Activated naive CD4-positive, alpha-beta T cell treated with anti-CD3 and anti-CD28 coated beads, Interleukin-2, amount 10 ng/mL, durations not matched to agents 5 hours and 36 hours (primary cell): ENCODE measurements around the gene NAT16. TPM values are rescaled to one million over a fixed set of nuclear protein-coding genes. Genes with fewer than 3 reads are reported as not detected.

ENCODE experiments used
- microRNA-seq: library from miRNA; unstranded; fragments of <30 nt; microRNA quantifications from one replicate; pipeline ENCODE4 v1.2.0, GENCODE V29; 2022; ENCODE audit warnings: borderline microRNAs expressed, borderline replicate concordance
- total RNA-seq, 2 experiments: library from RNA; stranded (reverse); gene quantifications; one replicate each; pipeline ENCODE4 v1.2.3, GENCODE V29; 2021

Gene NAT16
- not detected for total RNA-seq

DNA sequence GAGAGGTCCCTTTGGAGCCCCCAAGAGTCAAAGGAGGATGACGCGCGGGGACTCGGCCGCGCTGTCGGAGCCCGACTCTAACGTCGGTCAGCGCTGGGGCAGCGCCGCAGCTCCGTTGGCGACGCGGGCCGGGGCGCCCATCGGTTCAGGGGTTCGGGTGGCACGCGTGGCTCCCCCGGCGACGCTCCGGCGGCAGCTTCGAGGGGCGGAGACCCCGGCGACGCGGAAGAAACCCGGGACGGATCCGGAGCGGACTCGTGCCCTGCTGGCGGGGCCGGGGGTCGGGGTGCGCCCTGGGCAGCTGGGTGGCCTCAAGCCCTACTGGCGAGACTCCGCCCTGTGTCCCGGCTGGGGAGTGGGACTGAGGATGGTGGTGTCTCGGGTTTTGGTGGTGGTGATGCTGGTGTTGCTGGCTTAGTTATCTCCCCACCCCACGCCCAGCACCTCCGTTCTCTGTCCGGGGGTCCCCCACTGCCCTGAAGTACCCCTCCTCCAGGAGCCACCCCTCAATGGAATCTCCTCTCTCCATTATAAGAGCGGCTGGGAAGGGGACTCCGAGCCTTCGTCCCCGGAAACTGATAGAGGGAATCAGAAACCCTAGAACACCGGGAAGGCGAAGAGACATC, at the start of gene NAT16:
Gene NAT16, minus strand, starts transcription at position 164 of the 626 bp plus-strand sequence. CDS start 5,486 bp downstream, outside the sequence.

DNA sequence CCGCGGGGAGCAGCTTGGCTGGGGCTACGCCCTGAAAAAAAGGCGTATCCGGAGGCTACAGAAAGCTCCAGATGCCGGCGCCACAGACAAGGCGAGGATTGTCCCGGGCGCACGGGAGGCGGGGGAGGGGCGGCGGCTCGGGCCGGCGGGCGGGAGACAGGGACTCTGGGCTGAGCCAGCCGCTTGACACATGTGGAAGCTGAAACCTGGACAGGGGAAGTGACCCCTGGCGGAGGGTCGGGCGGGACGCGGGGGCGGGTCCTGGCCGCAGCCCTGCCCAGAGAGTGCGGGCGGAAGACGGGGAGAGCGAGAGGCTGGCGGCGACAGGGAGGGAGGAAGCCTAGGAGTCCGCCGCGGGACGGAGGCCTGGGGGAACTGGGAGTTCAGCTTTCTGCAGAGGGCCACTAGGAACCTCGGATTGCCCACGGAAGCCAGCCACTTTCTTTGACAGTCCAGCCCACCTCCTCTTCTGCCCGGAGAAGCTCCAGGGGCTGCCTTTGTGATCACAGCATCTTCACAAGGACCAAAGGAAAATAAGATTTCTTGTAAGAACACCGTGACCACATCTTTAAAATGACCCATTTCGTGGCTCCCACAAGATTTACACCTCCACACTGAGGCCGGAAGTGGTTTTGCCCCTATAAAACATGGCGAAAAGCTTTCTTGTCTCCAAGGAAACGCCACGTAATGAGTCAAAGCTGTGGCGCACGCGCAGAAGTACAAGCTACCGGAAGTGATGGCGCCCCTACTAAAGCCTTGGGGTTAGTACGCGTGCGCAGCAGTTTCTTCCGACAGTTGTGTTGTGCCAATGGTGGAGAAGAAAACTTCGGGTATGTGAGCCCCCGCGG, 37.5 kb upstream of the NAT16 start, which contains the start of the genes PLOD3 and ZNHIT1:
Gene PLOD3, minus strand, starts transcription at position 194 of the 848 bp plus-strand sequence. CDS start 307 bp downstream, outside the sequence.
Gene ZNHIT1, plus strand, starts transcription at position 778 of the 848 bp plus-strand sequence. Its CDS starts 31 bp downstream, at position 809.

DNA sequence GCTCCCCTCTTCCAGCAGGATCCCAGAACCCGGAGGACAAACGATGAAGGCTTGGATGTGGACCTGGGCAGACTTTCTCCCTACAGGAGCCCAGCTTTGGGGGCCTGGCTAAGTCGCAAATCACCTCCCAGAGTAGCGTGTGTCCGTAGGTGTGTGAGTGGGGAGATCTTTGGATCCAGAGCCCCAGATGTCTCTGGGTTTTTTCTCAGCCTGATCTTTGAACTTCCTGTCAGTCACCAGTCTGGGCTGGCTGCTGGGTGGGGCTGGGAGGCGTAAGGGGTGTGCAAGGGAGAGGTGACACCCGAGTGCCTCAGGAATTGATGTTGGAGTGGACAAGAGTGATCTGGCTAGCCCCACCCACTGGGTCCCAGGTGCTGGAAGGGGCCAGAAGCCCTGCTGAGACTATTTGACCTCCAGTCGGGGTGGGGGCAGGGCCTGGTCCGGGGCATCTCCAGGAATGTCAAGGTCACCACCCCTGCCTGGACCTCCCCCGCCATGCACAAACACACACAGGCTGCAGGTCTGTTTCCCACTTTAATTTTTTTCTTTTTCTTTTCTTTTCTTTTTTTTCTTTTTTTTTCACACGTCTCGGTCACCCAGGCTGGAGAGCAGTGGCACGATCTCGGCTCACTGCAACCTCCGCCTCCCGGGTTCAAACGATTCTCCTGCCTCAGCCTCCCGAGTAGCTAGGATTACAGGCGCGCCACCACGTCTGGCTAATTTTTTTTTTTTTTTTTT, 20.9 kb upstream of the NAT16 start, which contains the start of gene MOGAT3:
Gene MOGAT3, minus strand, starts transcription at position 175 of the 738 bp plus-strand sequence. CDS start 182 bp downstream, outside the sequence.

DNA sequence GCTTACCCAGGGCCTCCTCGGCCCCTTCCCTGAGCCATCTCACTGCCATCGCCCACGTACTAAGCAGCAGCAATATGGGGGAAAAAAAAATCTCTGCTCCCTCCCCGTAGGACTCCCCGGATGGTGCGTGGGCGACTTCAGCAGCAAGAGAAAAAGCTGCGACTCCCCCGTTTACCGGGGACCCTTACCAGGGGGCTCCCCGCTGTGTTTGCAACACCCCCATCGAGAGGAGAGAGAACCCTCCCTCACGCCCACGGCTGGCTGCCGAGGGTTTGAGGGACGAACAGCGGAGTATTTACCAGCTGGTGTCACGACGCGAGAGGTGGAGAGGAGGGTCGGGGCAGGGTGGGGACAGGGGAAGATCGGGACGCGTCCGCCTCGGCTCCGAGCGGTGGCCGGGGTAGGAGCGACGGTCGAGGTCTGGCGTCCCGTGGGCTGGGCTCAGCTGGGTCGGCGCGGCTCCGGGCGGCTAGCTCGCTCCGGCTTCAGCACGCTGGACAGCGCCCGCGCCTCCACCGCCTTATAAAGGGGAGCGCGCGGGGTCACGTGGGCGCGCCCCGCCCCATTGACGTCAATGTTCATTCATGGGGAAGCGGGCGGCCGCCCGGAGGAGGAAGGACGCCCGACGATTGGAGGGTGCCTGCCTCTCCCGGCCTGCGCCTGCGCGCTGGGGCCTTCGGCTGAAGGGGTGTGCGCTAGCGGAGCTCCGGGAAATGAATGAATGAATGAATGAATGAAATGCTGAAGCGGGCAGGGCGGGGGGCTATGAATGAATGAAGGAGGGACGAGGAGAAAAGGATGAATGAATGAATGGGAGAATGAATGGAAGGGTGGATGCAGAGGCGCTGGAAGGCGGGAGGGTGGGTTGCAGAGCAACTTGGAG, 14.8 kb downstream of the NAT16 start, which contains the start of gene VGF:
Gene VGF, minus strand, starts transcription at position 495 of the 883 bp plus-strand sequence. CDS start 726 bp downstream, outside the sequence.

DNA sequence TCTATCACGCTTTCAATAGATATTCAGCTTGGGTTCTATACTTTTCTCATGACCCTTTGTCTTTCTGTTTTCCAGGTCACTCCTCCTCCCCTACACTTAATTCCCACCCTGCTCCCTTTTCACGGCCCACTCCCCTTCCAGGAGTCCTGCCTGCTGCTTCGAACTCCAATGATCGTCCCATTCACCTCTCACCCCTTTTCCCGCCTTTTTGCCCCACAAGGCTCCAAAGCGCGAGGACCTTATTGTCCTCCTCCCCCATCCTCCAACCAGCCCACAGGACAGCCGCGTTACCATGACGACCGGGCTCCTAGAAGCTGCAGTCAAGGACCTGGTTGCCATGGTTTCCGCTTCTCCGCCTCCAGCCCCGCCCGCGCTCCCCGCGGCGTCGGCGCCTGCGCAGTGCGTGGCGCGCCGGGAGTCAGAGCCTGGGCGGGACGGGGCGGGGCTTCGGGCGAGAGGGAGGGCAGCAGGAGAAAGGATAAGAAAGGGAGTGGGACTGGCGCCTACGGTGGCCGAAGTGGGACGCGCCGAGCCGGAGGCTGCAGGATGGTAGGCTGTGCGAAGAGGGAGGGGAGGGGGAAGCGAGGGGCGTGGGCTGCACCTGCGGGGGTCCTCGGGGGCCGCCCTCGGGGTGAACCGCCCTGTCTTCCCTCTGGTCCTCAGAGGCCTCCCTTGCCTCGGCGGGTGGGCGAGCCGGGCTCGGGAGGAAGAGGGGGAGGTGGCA, 26.0 kb downstream of the NAT16 start, which contains the start of gene AP1S1:
Gene AP1S1, plus strand, starts transcription at position 508 of the 724 bp plus-strand sequence. Its CDS starts 39 bp downstream, at position 547.

DNA sequence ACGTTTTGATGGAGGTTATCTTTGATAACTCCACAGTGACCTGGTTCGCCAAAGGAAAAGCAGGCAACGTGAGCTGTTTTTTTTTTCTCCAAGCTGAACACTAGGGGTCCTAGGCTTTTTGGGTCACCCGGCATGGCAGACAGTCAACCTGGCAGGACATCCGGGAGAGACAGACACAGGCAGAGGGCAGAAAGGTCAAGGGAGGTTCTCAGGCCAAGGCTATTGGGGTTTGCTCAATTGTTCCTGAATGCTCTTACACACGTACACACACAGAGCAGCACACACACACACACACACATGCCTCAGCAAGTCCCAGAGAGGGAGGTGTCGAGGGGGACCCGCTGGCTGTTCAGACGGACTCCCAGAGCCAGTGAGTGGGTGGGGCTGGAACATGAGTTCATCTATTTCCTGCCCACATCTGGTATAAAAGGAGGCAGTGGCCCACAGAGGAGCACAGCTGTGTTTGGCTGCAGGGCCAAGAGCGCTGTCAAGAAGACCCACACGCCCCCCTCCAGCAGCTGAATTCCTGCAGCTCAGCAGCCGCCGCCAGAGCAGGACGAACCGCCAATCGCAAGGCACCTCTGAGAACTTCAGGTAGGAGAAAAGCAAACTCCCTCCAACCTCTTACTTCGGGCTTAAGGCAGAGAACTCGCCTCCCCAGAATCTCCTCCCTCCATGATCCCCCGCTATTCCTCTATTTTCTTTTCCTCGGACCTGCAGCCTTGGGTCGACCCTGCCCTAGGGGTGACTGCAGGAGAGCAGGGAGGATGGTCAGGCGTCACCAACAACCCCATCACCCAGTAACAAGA, 53.2 kb downstream of the NAT16 start, which contains the start of gene SERPINE1:
Gene SERPINE1, plus strand, starts transcription at position 454 of the 809 bp plus-strand sequence. CDS start 1,290 bp downstream, outside the sequence.

Small RNAs within 50 kb of the gene (microRNA-seq; reads per million reads assigned to microRNA genes)
- gene MIR4653: not detected

Other genes with a start within 250 kb of the NAT16 start
- not detected for gene MUC3A, start 230.8 kb downstream of the NAT16 start, total RNA-seq
- gene MUC12, start 210.7 kb downstream of the NAT16 start, total RNA-seq: not detected
- not detected for gene MUC17, start 160.2 kb downstream of the NAT16 start, total RNA-seq
- 10 to 100 TPM; 51.8 to 54.3 TPM for gene TRIM56, start 94.8 kb downstream of the NAT16 start, total RNA-seq
- gene SERPINE1, start 53.2 kb downstream of the NAT16 start, total RNA-seq: under 1 TPM; 0.18 to 0.22 TPM
- 10 to 100 TPM; 32.1 to 40.8 TPM for gene AP1S1, start 25.8 kb downstream of the NAT16 start, total RNA-seq
- under 1 TPM; 0.14 to 0.25 TPM for gene VGF, start 14.7 kb downstream of the NAT16 start, total RNA-seq
- under 1 TPM in 1 of 2 experiments, not detected in 1; 0.18 TPM for gene MOGAT3, start 20.7 kb upstream of the NAT16 start, total RNA-seq
- gene PLOD3, start 37.3 kb upstream of the NAT16 start, total RNA-seq: 10 to 100 TPM; 68.7 to 73.0 TPM
- 10 to 100 TPM; 62.6 to 62.7 TPM for gene ZNHIT1, start 37.9 kb upstream of the NAT16 start, total RNA-seq
- 10 to 100 TPM; 23.8 to 24.1 TPM for gene CLDN15, start 57.5 kb upstream of the NAT16 start, total RNA-seq
- gene FIS1, start 64.8 kb upstream of the NAT16 start, total RNA-seq: 100 to 1,000 TPM; 121 to 122 TPM
- gene IFT22, start 141.5 kb upstream of the NAT16 start, total RNA-seq: 1 to 10 TPM; 8.5 to 8.7 TPM
- not detected for gene COL26A1, start 182.6 kb upstream of the NAT16 start, total RNA-seq